ENCODE data around the gene CNMD. TPM values are rescaled to one million over a fixed set of nuclear protein-coding genes. Genes with fewer than 3 reads are reported as not detected.

The CNMD gene
- total RNA-seq, 1 experiment from 2014 or later, result 2.6 TPM

GRCh38 chr13:52786766-52787165 lies 47.1 kb upstream of the CNMD start:
- ChIA-PET CTCF (no interaction called here), POLR2A (ENCODE audit: low non-redundant PET) (interaction anchor here (0.6 kb wide), 1 partner anchor 368 kb away, joined by 3 read pairs; no protein-coding TSS in a partner anchor)
- no peaks in the 10 kb centered on the region for H3K4me1 ChIP-seq (ENCODE audit: insufficient read depth, low read length, poor library complexity, severe bottlenecking)
- no peaks in the 10 kb centered on the region for H3K27me3 ChIP-seq (replicated peaks; ENCODE audit: insufficient read depth, low read depth, low read length, poor library complexity)
- H3K9me3 ChIP-seq (ENCODE audit: low read depth, low read length, poor library complexity, severe bottlenecking), result no peaks in the 10 kb centered on the region
- TF ChIP-seq, protein P1, sequence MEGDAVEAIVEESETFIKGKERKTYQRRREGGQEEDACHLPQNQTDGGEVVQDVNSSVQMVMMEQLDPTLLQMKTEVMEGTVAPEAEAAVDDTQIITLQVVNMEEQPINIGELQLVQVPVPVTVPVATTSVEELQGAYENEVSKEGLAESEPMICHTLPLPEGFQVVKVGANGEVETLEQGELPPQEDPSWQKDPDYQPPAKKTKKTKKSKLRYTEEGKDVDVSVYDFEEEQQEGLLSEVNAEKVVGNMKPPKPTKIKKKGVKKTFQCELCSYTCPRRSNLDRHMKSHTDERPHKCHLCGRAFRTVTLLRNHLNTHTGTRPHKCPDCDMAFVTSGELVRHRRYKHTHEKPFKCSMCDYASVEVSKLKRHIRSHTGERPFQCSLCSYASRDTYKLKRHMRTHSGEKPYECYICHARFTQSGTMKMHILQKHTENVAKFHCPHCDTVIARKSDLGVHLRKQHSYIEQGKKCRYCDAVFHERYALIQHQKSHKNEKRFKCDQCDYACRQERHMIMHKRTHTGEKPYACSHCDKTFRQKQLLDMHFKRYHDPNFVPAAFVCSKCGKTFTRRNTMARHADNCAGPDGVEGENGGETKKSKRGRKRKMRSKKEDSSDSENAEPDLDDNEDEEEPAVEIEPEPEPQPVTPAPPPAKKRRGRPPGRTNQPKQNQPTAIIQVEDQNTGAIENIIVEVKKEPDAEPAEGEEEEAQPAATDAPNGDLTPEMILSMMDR (conservative IDR thresholded peaks at IDR 0.05; ENCODE audit: low read depth, low read length), result no peak
- TF ChIP-seq EZH2 (IDR thresholded peaks at IDR 0.05; ENCODE audit: borderline replicate concordance, low read depth, low read length, poor library complexity, severe bottlenecking), result no peak
- H3K36me3 ChIP-seq (ENCODE audit: insufficient read depth, low read length, poor library complexity, severe bottlenecking), result no peaks in the 10 kb centered on the region
- no TSS peak for BruUV-seq (replicated peaks)
- H3K4me3 ChIP-seq (ENCODE audit: low read depth, low read length, poor library complexity, severe bottlenecking), result no peak overlapping the region
- no peak for DNase-seq (ENCODE audit: low spot score)
- H3K27ac ChIP-seq (ENCODE audit: low read depth, low read length, poor library complexity, severe bottlenecking), result no peak overlapping the region
- intact Hi-C loops (cut with micrococcal nuclease; ENCODE audit: unreplicated experiment), result no loop called here

DNA sequence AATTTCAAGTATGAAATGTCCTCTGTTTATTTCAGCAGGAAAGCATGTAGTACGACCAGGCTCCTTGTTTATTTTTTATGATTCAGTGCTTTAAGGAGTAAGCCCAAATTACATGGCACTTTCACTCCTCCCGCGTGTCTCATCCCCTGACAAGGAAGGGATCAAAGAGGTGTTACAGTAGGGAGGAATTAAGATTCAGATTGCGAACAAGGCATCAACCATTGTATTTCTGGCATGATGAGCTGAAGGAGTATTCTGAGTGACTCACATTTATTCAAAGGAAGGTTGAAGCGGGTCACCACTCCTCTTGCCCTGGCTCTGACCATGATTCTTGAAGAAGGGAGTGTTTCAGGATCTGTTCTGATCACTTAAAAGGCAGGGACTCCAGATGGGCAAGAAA lies 46.1 kb upstream of the CNMD start:
- DNase-seq (ENCODE audit: low spot score), result no peak
- TF ChIP-seq, protein P1 (conservative IDR thresholded peaks at IDR 0.05; ENCODE audit: low read depth, low read length), result no peak
- no peak for TF ChIP-seq EZH2 (IDR thresholded peaks at IDR 0.05; ENCODE audit: borderline replicate concordance, low read depth, low read length, poor library complexity, severe bottlenecking)
- CTCF ChIA-PET, result no interaction called here
- no peaks in the 10 kb centered on the region for H3K36me3 ChIP-seq (ENCODE audit: insufficient read depth, low read length, poor library complexity, severe bottlenecking)
- POLR2A ChIA-PET (ENCODE audit: low non-redundant PET), result no interaction called here
- no TSS peak for BruUV-seq (replicated peaks)
- no peak overlapping the region for H3K27ac ChIP-seq (ENCODE audit: low read depth, low read length, poor library complexity, severe bottlenecking)
- no peaks in the 10 kb centered on the region for H3K9me3 ChIP-seq (ENCODE audit: low read depth, low read length, poor library complexity, severe bottlenecking)
- no peak overlapping the region for H3K4me3 ChIP-seq (ENCODE audit: low read depth, low read length, poor library complexity, severe bottlenecking)
- H3K27me3 ChIP-seq (replicated peaks; ENCODE audit: insufficient read depth, low read depth, low read length, poor library complexity), result no peaks in the 10 kb centered on the region
- no peaks in the 10 kb centered on the region for H3K4me1 ChIP-seq (ENCODE audit: insufficient read depth, low read length, poor library complexity, severe bottlenecking)
- intact Hi-C loops (cut with micrococcal nuclease; ENCODE audit: unreplicated experiment), result no loop called here

DNA sequence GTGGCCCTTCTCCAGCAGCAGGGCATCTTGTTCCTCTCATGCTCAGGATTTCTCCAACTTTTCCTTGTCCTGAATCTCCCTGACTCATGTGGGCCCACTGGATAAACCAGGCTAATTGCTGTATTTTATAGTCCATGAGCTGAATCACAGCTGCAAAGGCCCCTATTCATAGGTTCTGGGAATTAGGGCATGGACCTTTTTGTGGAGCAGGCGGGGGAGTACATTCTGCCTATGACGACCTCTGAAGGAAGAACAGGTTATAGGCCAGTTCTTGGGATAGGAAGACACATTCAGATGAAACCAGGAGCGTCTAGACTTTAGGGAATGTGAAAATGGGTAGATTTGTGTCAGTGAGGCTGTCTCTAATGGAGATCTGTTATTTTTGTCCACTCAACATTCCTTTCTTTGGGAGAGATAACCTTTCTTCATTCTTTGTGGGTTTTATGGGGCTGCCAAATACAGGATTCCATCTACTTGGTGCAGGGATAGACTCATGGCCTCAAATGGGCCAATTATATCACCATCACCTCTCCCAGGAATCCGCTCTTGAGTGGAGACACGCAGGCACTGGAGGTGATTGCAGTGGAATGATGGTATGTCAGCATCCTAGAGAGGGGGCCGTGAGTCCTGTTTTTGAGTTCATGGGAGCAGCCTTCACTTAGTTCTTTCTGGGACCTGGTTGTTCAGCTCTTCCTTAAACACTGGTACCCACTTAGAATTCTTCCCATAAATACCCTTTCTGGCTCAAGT lies 45.1 kb upstream of the CNMD start:
- no peak overlapping the region for H3K27ac ChIP-seq (ENCODE audit: low read depth, low read length, poor library complexity, severe bottlenecking)
- H3K36me3 ChIP-seq (ENCODE audit: insufficient read depth, low read length, poor library complexity, severe bottlenecking), result no peaks in the 10 kb centered on the region
- no peaks in the 10 kb centered on the region for H3K9me3 ChIP-seq (ENCODE audit: low read depth, low read length, poor library complexity, severe bottlenecking)
- TF ChIP-seq, protein P1 (conservative IDR thresholded peaks at IDR 0.05; ENCODE audit: low read depth, low read length), result no peak
- no peak for TF ChIP-seq EZH2 (IDR thresholded peaks at IDR 0.05; ENCODE audit: borderline replicate concordance, low read depth, low read length, poor library complexity, severe bottlenecking)
- no TSS peak for BruUV-seq (replicated peaks)
- H3K4me3 ChIP-seq (ENCODE audit: low read depth, low read length, poor library complexity, severe bottlenecking), result no peak overlapping the region
- intact Hi-C loops (cut with micrococcal nuclease; ENCODE audit: unreplicated experiment), result no loop called here
- DNase-seq (ENCODE audit: low spot score), result no peak
- H3K4me1 ChIP-seq (ENCODE audit: insufficient read depth, low read length, poor library complexity, severe bottlenecking), result no peaks in the 10 kb centered on the region
- ChIA-PET POLR2A (ENCODE audit: low non-redundant PET) (no interaction called here), CTCF (no interaction called here)
- no peaks in the 10 kb centered on the region for H3K27me3 ChIP-seq (replicated peaks; ENCODE audit: insufficient read depth, low read depth, low read length, poor library complexity)
